GM23338 (cell line): ENCODE data around the gene OCA2.

ENCODE experiments used
- CREB1 ChIP-seq: fragments of 250-450 bp; sonication (Bioruptor Pico); IDR thresholded peaks from 2 replicates; pipeline ENCODE4 v1.5.0; 2020; ENCODE audit warnings: low read depth, mild to moderate bottlenecking, moderate library complexity
- EZH2 ChIP-seq: fragments of 200-600 bp; sonication (generic); IDR thresholded peaks from one replicate; pipeline ENCODE4 v1.8.0; 2017; ENCODE audit warnings: antibody characterized with exemption, mild to moderate bottlenecking, low read depth; ENCODE audit not compliant: unreplicated experiment
- EZH2phosphoT487 ChIP-seq: fragments of 200-600 bp; sonication (generic); IDR thresholded peaks from one replicate; pipeline ENCODE4 v1.8.1; 2018; ENCODE audit warnings: antibody characterized with exemption; ENCODE audit not compliant: unreplicated experiment
- JUNB ChIP-seq: IDR thresholded peaks from one replicate; pipeline ENCODE4 v1.6.1; 2016; ENCODE audit warnings: antibody characterized with exemption; ENCODE audit not compliant: unreplicated experiment
- POLR2AphosphoS5 ChIP-seq: IDR thresholded peaks from 2 replicates; pipeline ENCODE4 v1.6.1; 2016; ENCODE audit warnings: antibody characterized with exemption, low read depth
- ZNF114 ChIP-seq: fragments of 250-450 bp; sonication (Bioruptor Pico); IDR thresholded peaks from 2 replicates; pipeline ENCODE4 v1.5.0; 2020; ENCODE audit warnings: mild to moderate bottlenecking, moderate library complexity
- ZNF331 ChIP-seq: fragments of 250-450 bp; sonication (Bioruptor Pico); IDR thresholded peaks from 2 replicates; pipeline ENCODE4 v1.5.0; 2020; ENCODE audit warnings: low read depth, mild to moderate bottlenecking, moderate library complexity
- TF ChIP-seq, protein P1 (sequence below), 2 experiments: fragments of 200-600 bp in 1 of 2; sonication (generic) in 1 of 2; conservative IDR thresholded peaks; 2 replicates each; pipeline versions ENCODE4 v1.5.1 to v1.6.1; 2016 to 2017; ENCODE audit warnings: antibody characterized with exemption in 2 of 2, low read depth in 2 of 2, mild to moderate bottlenecking in 2 of 2, moderate library complexity in 1 of 2
- TF ChIP-seq, protein P2 (sequence below): IDR thresholded peaks from one replicate; pipeline ENCODE4 v1.6.1; 2018; ENCODE audit warnings: antibody characterized with exemption; ENCODE audit not compliant: unreplicated experiment
- TF ChIP-seq, protein P3 (sequence below): IDR thresholded peaks from 2 replicates; pipeline ENCODE4 v1.6.1; 2016; ENCODE audit warnings: antibody characterized with exemption

- no peak for TF ChIP-seq EZH2
- TF ChIP-seq, protein P1, sequence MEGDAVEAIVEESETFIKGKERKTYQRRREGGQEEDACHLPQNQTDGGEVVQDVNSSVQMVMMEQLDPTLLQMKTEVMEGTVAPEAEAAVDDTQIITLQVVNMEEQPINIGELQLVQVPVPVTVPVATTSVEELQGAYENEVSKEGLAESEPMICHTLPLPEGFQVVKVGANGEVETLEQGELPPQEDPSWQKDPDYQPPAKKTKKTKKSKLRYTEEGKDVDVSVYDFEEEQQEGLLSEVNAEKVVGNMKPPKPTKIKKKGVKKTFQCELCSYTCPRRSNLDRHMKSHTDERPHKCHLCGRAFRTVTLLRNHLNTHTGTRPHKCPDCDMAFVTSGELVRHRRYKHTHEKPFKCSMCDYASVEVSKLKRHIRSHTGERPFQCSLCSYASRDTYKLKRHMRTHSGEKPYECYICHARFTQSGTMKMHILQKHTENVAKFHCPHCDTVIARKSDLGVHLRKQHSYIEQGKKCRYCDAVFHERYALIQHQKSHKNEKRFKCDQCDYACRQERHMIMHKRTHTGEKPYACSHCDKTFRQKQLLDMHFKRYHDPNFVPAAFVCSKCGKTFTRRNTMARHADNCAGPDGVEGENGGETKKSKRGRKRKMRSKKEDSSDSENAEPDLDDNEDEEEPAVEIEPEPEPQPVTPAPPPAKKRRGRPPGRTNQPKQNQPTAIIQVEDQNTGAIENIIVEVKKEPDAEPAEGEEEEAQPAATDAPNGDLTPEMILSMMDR (conservative IDR thresholded peaks at IDR 0.05; ENCODE audit: low read depth in 2 of 2), result no peak
- TF ChIP-seq, protein P2, sequence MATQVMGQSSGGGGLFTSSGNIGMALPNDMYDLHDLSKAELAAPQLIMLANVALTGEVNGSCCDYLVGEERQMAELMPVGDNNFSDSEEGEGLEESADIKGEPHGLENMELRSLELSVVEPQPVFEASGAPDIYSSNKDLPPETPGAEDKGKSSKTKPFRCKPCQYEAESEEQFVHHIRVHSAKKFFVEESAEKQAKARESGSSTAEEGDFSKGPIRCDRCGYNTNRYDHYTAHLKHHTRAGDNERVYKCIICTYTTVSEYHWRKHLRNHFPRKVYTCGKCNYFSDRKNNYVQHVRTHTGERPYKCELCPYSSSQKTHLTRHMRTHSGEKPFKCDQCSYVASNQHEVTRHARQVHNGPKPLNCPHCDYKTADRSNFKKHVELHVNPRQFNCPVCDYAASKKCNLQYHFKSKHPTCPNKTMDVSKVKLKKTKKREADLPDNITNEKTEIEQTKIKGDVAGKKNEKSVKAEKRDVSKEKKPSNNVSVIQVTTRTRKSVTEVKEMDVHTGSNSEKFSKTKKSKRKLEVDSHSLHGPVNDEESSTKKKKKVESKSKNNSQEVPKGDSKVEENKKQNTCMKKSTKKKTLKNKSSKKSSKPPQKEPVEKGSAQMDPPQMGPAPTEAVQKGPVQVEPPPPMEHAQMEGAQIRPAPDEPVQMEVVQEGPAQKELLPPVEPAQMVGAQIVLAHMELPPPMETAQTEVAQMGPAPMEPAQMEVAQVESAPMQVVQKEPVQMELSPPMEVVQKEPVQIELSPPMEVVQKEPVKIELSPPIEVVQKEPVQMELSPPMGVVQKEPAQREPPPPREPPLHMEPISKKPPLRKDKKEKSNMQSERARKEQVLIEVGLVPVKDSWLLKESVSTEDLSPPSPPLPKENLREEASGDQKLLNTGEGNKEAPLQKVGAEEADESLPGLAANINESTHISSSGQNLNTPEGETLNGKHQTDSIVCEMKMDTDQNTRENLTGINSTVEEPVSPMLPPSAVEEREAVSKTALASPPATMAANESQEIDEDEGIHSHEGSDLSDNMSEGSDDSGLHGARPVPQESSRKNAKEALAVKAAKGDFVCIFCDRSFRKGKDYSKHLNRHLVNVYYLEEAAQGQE, result no peak
- no peak for TF ChIP-seq EZH2phosphoT487
- TF ChIP-seq POLR2AphosphoS5, result no peak
- TF ChIP-seq, protein P3, sequence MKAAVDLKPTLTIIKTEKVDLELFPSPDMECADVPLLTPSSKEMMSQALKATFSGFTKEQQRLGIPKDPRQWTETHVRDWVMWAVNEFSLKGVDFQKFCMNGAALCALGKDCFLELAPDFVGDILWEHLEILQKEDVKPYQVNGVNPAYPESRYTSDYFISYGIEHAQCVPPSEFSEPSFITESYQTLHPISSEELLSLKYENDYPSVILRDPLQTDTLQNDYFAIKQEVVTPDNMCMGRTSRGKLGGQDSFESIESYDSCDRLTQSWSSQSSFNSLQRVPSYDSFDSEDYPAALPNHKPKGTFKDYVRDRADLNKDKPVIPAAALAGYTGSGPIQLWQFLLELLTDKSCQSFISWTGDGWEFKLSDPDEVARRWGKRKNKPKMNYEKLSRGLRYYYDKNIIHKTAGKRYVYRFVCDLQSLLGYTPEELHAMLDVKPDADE, result no peak
- TF ChIP-seq CREB1 (CRISPR knock-in tag), result no peak
- TF ChIP-seq ZNF114 (CRISPR knock-in tag), result no peak
- TF ChIP-seq ZNF331 (CRISPR knock-in tag), result no peak
- no peak for TF ChIP-seq JUNB
These were observed 137.3 kb downstream of the OCA2 start for GRCh38 chr15:27961801-27962200.
